OCI-M2 (cell line): ENCODE data around the gene C2orf92.
"Not testable (repeated sequence)": the region's sequence is repeated elsewhere in the genome, so short reads cannot be mapped to it uniquely, and the experiment has no call there.

Experiments
- DNase-seq: peaks from one replicate; lab custom pipeline; 2025; ENCODE audit not compliant: unreplicated experiment; lab: John Stamatoyannopoulos, UW

Gene C2orf92

DNA sequence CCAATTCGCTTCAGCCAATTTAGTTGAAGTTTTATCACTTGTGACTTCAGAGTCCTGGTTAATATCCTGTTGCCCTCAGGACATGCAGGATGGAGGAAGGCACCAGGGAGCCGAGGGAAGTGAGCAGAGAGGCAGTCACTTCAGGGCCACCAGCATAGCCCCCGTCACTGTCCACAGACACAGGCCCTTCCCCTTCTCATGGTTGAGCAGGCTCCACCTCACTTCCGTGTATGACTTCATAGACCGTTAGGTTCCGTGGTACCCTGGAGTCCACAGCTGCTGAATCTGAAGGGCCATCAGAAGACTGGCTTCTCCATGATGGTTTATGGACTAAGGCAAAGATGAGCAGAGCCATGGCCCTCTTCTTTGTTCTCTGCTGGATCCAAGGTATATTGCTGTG is at the start of gene C2orf92:
C2orf92 (plus strand) TSS at position 266 of the 400 bp plus-strand sequence; CDS start at position 342, 76 bp downstream.
- DNase-seq: no peak

DNA sequence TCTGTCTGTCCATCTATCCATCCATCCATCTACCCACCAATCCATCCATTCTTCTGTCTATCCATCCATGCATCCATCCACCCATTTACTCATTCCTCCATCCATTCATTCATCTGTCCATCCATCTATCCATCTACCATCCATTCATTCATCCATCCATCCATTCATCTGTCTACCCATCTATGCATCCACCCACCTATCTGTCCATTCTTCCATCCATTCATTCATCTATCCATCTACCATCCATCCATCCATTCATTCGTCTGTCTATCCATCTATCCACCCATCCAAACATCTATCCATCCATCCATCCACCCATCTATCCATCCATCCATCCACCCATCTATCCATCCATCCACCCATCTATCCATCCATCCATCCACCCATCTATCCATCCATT is 49.0 kb upstream of the C2orf92 start:
- DNase-seq: not testable (repeated sequence)

- not testable (repeated sequence) for DNase-seq
These were observed 46.5 kb upstream of the C2orf92 start for GRCh38 chr2:97622976-97623375.

- not testable (repeated sequence) for DNase-seq
These were observed 44.0 kb upstream of the C2orf92 start for GRCh38 chr2:97625354-97626048.

GRCh38 chr2:97626049-97626430 is 43.5 kb upstream of the C2orf92 start:
- not testable (repeated sequence) for DNase-seq

DNA sequence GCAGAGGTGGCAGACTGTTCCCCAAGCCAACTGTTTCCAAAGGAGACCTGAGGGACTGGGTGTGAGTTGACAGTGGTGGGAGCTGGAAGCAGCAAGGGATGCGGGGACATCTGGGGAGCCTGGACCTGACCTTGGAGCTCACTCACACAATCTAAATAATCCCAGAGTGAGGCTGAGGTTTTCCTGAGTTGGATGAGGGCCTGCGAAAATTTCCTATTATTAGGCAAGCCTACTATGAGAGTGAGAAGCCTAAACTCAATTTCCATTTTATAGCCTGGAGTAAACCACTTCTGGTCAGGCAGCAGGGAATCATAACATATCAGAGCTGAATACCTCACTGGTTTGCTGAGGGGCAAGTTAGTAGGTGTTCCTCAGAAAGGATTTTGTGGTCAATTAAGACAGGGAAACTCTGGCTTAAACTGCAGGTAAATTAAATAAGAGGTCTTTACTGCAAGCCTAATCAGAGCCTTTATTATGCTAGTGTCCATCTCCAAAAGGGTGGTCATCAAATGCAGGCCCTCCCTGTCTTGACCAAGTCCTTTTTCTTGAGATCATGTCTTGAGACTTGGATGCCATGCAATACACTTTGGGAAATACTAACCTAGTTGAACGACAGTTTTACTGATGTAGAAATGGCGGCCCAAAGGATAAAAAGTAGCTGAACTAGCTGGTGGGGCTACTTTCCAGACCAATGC is 25.3 kb upstream of the C2orf92 start:
- DNase-seq: no peak

DNA sequence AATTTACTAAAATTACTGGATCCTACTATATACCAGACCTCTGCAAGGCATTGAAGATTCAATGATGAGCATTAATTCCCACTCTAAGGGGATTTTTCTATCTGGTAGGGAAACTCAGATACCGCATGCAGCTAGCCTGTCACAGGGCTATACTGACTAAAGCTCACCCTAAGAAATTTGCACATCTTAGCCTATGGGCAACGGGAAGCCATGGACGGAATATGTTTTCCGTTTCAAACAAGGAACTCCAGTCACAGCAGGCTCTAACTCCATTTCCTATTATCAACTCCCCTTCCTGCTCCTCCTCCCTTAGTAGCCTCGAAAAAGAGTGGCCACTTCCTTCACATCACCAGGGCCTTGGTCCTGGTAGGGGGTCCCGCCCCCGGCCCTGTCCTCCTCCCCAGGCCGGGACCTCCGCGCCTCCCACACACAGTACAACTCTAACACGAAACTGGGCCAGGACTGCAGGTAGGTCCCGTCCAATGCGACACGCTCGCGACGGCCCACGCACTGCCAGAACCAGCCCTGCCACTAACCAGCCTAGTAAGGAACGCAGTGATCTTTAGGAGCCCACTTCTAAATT is 24.3 kb upstream of the C2orf92 start:
- DNase-seq: no peak

GRCh38 chr2:97645695-97646629 is 23.6 kb upstream of the C2orf92 start, which contains the start of gene COX5B:
TSS of gene COX5B (plus strand) at chr2:97646062. CDS start at chr2:97646087, 25 bp downstream.
- peak; percentile 85 for DNase-seq

- DNase-seq: no peak
These were observed 22.5 kb upstream of the C2orf92 start for GRCh38 chr2:97646977-97647376.

DNA sequence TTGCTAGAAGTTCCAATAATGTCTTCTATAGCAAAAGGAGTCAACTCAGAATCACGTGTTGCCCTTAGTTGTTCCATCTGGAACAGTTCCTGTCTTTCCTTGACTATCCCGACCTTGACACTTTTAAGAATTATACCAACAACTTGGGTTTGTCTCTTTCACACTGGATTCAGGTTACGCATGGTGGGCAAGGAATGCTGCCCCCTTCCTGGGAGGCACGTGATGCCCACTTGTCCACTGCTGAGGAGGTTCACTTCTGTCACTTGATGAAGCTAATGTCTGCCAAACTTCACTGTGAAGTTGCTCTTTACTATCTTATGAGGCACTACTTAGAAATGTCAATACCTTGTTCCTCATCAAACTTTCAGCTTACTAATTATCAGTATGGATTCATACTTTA is 18.4 kb upstream of the C2orf92 start:
- DNase-seq: no peak

DNA sequence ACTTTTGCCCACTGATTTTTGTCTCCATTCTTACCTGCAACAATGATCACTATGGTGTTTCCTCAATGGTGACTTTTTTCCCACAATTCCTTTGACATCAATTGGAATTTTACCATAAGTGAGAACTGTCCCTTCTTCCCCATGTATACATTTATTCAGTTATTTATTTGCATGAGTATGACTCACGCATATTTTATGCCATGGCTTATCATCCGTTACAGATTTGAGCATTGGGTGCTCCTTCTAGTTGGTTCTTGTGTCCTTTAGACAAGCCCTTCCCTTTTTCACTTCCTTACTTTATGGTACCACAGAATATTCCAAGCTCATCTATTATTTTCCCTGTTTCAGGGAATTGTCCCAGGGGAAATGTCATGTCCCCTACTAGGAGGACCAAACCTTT is 16.0 kb upstream of the C2orf92 start:
- DNase-seq: no peak

- DNase-seq: no peak
These were observed 15.6 kb upstream of the C2orf92 start for GRCh38 chr2:97653874-97654273.

- no peak for DNase-seq
These were observed 15.2 kb upstream of the C2orf92 start for GRCh38 chr2:97654309-97654708.

GRCh38 chr2:97654791-97655190 is 14.7 kb upstream of the C2orf92 start:
- no peak for DNase-seq

DNA sequence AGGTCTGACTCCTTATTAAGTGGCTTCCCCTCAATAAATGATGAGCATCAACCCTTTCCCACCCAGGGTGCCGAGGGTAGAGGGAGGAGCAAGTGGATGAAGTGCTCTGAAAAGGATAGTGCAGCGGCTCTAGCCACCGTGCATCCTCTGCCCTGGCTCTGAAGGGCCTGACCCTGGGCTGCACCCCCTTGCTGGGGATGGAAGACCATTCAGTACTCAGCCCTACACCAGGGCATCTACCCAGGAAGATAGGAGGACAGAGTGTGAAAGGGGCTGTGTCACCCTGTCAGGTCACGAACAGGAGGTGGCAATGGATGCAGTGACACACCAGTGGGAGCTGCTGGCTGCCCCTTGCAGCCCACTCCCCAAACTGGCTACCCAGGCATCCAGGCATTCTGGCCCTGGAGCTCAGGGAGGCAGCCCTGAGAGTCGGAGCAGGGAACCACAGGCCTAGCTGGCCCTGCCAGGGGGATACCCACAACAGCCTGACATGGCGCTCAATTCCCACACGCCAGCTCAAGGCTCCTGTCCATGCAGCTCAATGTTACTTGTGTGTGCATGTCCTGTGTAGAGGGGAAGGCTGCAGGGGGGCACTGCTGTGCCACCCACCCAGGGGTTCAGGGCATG is 13.3 kb upstream of the C2orf92 start:
- DNase-seq: no peak

GRCh38 chr2:97656905-97657587 is 12.5 kb upstream of the C2orf92 start:
- no peak for DNase-seq

GRCh38 chr2:97657986-97658690 is 11.4 kb upstream of the C2orf92 start:
- DNase-seq: no peak

DNA sequence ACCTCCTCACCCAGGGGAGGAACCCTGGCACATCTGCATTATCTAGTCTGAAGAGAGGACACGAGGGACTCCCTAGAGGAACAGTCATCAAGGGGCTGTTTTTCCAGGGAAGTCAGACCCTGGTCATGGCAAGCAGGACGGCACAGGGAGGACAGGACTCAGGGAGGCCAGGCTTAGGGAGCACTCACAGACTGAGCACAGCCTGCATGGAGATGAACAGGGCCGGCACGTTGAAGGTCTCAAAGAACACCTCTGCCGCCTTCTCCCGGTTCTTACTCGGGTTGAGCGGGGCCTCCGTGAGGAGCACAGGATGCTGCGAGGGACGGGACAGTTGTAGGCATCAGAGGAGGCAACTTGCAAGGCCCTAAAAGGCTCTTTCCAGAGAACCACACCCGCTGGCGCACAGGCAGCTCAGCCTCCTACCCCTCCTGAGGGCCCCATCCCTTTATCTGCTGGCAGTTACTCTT is 10.8 kb upstream of the C2orf92 start:
- no peak for DNase-seq
